ENCODE results near the gene SMIM10L2A.

DNA sequence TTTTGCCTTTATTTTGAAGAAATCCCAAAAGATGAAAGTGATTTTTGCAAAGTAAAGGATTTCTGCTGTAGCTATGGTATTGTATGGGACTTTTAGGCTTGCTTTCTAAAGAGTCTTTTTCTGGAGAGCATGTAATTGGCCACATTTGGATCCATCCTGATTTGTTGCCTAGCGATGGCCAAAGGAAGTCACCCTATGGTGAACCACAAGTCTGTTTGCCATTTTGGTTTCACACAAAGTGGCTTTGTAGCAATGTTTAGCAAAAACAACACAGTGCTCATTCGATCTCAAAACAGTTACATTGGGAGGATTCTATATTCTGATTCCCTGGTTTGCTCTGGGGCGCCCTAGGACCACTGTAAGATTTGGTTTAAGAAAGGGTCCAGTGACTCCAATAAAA lies 54.6 kb downstream of the SMIM10L2A start:
- TF ChIP-seq EZH2 (IDR thresholded peaks at IDR 0.05; ENCODE audit: borderline replicate concordance, low read length) = no peak
- TF ChIP-seq, protein P1, sequence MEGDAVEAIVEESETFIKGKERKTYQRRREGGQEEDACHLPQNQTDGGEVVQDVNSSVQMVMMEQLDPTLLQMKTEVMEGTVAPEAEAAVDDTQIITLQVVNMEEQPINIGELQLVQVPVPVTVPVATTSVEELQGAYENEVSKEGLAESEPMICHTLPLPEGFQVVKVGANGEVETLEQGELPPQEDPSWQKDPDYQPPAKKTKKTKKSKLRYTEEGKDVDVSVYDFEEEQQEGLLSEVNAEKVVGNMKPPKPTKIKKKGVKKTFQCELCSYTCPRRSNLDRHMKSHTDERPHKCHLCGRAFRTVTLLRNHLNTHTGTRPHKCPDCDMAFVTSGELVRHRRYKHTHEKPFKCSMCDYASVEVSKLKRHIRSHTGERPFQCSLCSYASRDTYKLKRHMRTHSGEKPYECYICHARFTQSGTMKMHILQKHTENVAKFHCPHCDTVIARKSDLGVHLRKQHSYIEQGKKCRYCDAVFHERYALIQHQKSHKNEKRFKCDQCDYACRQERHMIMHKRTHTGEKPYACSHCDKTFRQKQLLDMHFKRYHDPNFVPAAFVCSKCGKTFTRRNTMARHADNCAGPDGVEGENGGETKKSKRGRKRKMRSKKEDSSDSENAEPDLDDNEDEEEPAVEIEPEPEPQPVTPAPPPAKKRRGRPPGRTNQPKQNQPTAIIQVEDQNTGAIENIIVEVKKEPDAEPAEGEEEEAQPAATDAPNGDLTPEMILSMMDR (conservative IDR thresholded peaks at IDR 0.05 in 1 of 2, IDR thresholded peaks at IDR 0.05 in 1 of 2; ENCODE audit: extremely low read depth in 1 of 2, insufficient read depth in 1 of 2, low read depth in 1 of 2, low read length in 2 of 2) = no peak
